DMS 273 treated with DMSO at 0.1 percent for 48 hours (cell line): ENCODE measurements around the gene IFT57.
A peak's percentile ranks its signal among the peaks of the same experiment; 100 is the strongest.
"Not testable (repeated sequence)": the region's sequence is repeated elsewhere in the genome, so short reads cannot be mapped to it uniquely, and the experiment has no call there.

ENCODE experiments used
- DNase-seq: peaks from one replicate; lab custom pipeline; 2025; lab: John Stamatoyannopoulos, UW

The IFT57 gene

DNA sequence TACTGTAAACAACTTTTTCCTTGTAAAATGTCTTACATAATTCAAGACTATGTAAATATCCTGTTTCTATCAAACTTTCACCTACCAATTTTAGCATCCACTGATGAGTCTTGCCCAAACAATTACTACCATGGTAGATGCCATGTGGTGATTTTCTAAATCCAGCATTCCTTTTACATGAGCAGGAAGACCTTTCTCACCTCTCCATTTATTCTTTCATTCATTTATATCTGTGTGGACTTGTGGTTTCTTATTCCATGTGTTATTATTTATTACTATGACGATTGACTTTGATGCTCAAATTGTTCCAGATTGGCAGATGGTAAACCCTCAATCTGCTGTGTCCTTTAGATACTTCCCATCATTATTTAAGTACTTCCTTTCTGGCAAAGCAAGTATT, 62.4 kb downstream of the IFT57 start:
- DNase-seq = no peak

DNA sequence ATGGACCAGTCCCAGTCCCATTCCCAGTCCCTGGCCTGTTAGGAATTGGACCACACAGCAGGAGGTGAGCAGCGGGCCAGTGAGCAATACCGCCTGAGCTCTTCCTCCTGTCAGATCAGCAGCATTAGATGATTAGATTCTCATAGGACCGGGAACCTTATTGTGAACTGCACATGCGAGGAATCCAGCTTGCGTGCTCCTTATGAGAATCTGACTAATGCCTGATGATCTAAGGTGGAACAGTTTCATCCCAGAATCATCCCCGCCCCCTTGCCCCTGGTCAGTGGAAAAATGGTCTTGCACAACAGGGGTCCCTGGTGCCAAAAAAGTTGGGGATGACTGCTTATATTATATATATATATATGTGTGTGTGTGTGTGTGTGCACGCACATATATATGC, 63.1 kb downstream of the IFT57 start:
- DNase-seq = no peak

DNA sequence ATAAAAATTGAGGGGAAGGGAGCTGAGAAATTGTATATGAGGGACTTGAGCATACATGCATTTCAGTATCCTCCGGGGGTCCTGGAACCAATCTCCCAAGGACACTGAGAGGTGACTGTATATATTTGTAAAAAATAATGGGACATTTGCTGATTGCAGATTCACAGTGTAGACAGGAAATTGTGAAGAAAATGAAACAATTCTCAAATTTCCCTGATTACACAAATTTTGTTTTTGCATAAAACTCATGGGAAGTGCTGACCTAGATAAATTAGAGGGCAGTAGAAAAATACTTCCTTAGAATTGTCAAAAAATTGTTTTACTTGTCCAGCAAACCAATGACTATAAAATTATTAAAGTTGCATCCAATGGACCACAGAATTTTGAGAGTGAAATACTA, 64.0 kb downstream of the IFT57 start:
- DNase-seq = no peak

DNA sequence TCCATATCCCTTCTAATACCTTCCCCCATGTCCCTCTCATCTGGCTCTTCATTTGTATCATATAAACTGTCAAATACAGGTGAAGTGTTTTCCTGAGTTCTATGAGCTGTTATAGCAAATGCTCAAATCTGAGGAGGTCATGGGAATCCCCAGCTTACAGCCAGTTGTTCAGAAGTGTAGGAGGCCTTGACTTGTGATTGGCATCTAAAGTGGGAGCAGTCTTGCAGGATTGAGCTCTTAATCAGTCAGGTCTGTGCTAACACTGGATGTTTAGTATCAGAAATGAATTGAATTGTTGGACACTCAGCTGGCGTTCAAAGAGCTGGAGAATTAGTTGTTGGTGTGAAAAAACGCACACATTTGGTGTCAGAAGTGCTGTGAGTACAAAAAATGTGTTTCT, 65.0 kb downstream of the IFT57 start:
- DNase-seq = no peak

DNA sequence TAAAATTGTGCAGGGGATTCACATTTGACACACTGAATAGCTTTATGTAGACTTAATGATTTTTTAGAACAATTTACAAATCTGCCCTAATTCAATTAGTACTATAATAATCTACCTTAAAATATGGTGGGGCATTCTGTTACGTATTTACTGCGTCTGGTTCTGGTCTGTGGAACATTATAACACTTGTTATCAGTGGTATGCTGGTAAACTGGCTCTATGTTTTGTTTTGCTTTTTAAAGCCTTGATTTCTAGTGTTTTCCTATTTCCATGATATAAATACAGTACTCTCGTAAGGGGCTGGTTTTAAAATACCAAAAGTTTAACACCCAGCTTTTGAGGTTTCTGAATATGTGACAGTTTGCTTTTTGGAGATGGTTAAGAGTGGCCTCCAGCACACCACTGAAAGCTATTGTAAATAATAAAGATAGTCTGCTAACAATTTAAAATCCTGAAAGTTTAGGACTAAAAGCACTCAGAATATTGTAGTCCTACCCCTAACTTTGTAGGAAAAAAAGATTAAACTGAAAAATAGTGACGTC, 65.8 kb downstream of the IFT57 start:
- no peak for DNase-seq

DNA sequence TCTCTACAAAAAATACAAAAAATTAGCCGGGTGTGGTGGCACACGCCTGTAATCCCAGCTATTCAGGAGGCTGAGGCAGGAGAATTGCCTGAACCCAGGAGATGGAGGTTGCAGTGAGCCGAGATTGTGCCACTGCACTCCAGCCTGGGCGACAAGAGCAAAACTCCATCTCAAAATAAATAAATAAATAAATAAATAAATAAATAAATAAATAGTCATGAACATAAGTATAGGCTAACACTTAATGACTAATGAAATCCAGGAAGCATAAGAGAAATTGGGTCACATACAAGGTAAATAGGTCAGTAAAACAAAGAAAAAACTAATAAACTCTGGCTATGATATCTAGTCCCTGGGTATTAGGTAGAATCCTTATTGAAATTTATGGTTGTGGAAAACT, 66.6 kb downstream of the IFT57 start:
- not testable (repeated sequence) for DNase-seq

DNA sequence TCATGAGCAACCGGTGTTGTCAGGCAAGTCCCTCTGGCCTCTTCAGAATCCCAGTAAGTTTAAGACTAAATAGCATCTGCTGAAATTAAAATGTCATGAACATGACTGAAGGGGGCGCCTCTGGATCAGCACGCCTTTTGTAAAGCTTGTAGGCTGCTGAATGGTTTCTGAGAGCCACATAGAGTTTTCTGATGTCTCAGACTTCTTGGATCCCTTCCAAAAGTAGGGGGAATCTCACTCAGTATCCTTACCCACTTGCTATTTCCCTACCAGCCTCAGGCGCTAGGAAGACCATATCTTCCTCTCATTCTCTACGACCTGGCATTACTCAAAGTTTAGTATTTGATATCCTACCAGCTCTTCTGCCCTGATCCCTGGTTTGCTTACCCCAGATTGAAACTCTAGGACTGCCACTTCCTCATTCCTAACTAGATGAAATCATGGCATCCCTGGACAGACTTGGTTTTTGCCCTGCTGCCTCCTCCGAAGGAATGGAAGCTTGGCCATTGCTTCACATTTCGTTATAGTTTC, 68.7 kb downstream of the IFT57 start:
- DNase-seq = peak; percentile 61

DNA sequence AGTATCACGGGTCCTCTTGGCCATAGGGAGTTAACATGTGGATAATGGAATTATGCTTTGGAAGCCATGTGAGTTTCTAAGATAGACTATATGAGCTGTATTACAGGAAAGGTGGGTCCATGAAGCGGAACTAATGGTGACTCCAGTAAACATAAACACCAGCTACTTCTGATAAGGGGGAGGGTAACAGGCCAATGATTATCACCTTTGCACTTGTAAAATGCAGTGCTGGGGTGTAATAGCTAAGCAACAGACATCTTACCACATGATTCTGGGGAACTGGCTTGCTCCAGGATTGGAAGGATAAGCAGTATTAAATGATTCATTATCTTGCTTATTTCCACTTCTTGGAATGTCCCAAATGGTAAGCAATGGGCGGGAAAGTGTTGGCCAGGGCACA, 70.0 kb downstream of the IFT57 start:
- DNase-seq = no peak

DNA sequence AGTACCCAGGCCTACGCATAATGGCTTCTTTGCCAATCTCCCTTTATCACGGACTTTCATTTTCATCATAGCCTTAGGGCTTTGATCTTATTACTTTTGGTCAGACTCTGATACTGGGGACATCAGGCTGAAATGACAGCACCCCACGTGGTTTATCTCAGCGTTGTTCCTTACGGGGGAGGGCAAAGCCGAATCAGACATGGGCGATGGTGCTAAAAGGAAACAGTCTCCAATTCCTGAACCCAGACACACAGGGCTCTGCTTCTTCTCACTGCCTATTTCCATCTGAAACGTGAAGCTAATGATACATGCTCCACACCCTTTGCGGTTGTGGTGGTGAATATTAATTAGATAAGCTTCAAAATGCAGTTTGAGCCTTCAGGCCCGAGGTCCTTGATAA, 72.0 kb downstream of the IFT57 start:
- DNase-seq = no peak

DNA sequence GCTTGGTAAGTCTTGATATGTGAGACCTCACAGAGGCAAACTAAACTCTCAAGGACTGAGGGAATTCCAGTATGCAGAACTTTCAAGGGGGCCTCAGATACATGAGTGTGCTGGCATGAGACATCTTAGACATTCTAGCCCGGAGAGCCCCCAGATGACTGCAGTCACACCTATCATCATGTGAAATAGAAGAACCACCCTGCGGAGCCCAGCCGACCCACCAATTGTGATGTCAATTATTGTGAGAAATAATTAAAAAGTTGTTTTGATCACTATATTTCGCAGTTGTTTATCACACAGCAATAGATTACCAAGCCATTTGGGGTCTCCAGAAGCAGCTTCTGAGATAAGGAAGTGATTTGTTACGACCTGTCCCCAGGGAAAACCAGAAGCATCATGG, 76.1 kb downstream of the IFT57 start:
- no peak for DNase-seq

DNA sequence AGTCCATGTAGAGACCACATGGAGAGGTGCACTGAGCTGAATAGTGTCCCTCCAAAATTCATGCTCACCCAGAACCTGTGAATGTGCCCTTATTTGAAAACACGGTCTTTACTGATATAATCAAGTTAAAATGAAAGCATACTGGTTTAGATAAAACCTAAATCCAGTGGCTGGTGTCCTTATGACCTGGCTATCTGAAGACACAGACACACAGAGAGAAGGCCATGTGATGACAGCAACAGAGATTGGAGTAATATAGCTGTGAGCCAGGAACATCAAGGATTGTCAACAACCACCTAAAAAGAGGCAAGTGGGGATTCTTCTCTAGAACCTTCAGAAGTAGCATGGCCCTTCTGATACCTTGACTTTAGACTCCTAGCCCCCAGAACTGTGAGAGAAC, 76.6 kb downstream of the IFT57 start:
- DNase-seq = no peak

DNA sequence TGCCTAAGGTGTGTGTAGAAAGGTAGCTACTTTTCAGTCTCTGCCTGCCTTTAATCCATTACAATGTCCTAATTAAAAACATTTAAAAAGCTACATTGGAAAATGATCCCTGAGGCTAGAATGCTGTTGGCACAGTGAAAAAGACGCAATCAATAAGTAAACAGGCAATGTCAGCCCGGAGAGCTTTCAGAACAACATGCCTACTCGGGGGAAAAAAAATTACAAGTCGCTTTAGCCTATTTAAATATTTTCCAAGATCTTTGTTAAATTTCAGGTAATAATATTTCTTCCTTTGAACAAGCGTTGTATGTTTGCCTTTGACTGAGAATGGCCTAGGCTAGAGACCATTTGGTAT, 84.8 kb downstream of the IFT57 start:
- DNase-seq = no peak

DNA sequence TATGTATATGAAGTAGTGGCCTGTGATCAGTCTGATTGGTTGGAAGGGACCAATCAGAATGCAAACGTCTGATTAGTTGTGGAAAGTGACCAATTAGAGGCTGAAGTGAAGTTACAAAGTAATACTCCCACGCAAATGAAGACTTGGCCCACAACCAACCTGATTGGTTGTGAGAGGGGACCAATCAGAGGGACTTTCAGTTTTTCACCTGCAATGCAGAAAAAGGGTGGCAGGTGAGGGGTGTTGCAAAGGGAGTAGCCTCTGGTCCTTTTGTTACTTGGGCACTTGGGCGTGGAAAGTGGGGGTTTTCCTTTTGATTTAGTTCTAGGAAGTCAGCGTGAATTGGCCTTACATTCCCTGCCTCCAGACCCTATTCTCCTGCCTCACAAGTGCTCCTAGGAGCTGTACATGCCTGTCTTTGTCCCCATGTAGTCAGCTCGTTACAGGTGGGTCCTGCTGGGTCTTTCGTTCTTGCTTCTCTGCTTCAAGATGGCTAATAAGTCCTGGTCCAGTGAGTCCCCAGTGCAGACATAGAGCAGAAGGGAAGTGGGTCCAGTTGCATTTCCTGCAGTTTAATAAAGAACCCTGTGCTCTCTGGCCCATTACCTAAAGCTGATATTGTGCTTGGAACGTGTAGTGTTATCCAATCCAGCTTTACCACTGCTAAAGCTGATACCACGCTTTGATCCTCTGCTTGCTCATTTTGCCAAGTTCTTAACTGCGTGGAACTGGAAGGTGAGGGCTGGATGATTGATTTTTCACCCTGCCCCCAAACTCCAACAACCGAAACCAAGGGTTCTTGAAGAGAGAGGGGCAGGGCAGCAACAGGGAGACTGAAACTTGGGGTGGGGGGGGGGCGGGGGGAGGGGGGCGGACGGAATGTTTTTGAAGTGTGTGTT, 85.4 kb downstream of the IFT57 start:
- DNase-seq = no peak

DNA sequence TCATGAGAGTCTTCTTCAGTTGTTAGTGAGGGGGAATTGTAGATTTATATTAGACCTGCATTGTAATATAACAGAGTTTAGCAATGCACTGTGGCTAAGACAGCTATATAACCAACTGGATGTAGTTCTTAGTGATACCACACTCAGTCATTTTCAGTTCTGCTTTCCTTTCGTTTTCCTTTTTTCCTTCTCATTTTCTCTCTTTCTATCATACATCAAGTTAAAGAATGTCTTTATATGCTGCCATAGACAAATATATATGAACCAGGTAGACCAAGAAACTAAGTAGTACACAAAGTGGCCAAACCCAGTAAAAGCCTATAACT, 87.7 kb downstream of the IFT57 start:
- no peak for DNase-seq

DNA sequence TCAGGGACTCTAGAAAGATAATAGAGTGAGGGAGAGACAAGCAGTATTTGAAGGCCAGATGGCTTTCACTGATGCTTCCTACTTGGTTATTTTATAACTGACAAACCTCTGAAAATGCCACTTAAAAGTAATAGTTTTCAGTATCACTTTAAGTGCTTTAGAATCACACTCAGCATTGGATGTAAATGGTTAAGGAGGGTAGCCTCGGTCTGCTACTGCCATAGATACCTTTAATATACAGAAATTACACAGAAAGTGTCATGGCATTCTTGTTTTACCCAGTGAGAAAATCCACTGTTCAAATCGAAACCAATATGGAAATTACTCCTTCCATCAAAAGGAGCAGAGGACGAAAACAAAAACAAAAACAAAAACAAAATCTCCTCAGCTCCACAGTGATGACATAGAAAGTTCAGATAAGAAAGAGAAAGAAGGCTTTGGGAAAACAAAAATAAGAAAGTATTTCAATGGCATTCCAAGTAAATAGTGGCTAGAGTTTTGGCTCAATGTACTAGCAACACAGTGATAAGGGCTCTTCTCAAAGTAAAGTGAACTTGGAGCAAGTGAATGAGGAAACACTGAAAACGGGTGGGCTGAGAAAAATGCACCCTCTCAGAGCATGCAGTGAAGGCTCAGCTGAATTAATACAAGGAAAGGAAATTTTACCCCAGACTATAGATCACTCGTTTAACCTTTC, 88.2 kb downstream of the IFT57 start:
- no peak for DNase-seq

DNA sequence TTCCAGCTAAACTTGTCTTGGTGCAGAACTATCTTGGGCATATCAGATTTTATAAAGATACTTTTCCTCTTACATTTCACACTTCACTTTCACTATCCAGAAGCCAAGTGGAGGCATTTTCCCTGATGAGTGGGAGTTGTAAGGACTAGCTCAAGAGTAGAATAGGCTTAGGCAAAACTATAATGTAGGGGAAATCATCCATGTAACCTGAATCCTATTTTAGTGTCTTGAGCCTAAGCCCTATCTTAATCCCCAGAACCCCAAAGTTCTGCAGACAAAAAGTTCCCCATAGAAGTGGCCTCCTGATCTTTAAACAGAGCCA, 89.2 kb downstream of the IFT57 start:
- no peak for DNase-seq

DNA sequence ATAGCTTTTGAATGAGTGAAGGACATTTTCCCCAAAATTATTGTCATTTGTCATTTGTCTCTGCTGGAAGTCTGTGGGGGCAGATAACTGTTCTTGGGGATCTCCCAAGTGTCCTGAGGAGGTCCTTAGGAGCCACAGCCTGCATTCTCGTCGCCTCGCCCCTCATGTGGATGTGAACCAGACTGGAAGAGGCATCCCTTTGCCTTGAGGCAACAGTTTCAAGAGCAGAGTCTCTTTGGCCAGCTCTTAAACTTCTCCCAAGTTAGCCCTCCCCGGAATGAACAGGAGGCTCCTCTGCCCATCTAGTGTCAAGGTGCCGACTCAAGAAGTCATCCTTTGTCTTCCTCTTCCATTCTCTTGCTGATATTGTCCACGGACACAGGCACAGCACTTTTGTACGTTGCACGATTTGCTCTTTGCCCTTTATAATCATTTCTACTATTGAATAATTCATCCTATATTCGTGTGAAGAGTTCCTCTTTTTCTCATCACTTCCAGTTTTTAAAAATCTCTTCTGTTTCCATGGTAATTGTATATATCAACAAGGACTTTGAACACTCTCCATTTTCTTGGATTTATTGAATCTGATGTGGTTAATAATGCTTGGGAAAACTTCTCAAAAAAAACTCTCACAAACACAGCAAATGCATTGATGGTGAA, 90.6 kb downstream of the IFT57 start:
- DNase-seq = no peak

DNA sequence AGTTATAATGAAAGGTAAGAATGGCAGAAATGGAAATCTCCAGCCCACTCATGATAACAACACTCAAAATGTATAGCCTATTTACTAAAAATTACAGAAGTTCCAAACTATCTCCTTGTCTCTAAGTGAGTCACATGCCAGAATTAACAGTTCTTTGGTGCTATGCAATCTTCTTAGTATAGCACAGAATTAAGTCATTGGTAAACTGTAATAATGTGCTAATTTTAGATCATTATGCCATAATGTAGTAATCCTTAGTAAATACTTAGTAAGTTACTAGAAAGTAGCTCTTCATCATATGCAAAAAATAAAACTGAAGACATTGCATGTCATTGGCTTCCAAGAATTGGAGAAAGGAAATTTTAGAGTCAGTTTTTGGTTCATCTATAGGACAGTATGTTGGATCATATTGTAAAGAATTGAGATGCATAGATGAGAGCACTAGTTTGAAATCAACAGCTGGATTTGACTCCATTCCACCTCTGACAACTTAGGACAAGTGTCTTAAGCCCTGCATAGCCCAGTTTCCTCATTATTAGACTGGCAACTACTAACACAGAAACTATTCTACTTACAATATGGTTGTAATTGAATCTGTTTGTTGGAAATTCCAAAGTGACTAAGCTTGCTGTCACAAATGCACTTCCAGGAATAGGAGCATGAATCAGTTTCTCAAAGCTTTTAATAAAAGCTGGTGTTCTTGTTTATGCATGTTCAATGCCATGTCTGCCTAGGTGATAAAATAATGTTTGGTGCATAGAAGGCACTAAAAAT, 91.3 kb downstream of the IFT57 start:
- DNase-seq = no peak

DNA sequence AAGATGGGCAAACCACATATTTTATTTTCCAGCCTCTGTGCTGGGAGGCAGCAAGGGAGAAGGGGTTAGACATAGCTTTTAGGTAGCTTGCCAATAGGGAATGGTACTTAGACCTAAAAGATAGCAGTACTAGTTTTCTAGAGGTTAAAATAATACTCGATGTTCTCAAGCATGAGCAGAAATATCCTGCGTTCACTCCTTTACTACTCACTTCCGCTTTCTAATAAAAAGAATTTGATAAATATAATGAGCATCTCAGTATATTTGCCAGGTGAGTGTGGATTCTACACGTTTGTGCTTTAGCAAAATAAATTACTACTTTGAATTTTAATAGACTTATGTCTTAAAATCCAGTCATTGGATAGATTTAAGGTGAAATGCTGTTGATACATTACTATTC, 92.0 kb downstream of the IFT57 start:
- no peak for DNase-seq

DNA sequence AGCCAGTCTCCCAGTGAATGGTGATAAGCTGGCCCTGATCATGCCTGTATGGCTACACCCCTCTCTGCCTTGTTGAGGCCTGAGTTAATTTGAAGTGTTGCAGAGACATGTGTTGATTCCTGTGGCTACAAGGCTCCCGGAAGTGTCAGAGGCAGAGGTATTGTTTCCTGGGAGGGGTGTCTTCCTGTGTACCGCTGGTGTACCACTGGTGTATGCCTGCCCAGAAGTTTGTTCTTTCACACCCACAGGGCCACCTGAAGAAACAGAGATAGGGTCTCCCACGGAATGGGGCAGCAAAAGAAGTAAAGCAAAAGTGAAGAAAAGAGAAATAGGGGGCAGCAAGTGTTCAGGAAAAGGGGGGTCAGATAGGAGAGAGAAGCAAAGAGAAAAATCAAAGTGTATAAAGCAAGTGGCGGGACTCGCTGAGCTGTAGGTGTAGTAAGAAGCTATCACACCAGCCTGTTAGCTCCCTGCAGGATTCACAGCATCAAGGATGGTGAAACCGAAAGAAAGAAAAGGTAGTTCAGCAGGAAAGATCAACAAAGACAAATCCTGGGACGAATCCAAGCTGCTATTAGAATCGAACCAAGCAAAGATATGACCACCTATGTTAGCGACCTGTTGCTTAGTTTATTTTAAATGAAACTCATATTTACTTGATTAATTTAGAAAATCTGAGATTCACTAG, 94.8 kb downstream of the IFT57 start:
- DNase-seq = no peak

DNA sequence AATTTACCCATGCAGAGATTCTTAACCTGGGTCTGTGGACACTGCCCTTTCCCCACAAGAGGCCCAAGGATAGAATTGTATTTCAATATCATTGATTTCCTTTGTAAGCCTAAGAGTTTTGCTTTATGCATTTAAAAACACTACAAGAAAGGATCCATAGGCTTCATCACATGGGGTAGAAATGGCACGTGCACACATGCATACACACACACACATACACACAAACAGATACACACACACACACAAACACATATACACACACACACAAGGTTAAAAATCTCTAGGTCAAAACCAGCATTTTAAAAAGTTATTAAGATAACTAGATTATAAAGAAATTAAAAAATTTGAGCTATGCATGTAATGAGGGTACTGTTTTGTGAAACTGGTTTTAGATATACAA, 95.9 kb downstream of the IFT57 start:
- no peak for DNase-seq
